HCT116 (cell line): Measurements from ENCODE around the gene PGAP3. TPM values are rescaled to one million over a fixed set of nuclear protein-coding genes. Genes with fewer than 3 reads are reported as not detected.

Experiments used
- ATAC-seq: fragments of 200-7000 bp; cut with Tn5 transposase; 2 replicates; pipeline ENCODE4 v1.9.1; 2020; ENCODE audit warnings: mild to moderate bottlenecking, moderate library complexity
- BruUV-seq: library from RNA; stranded (reverse); fragments of 400-500 nt; replicated peaks from 2 replicates; lab custom pipeline; 2021; lab: Mats Ljungman, UMichigan
- CTCF ChIA-PET: fragments of 300-600 bp; sonication (Branson Sonifier 250); formaldehyde crosslinking; loops from one replicate; lab custom pipeline; 2021; ENCODE audit warnings: antibody characterized with exemption; lab: Charles Lee
- POLR2A ChIA-PET: fragments of 300-600, 350-600 bp; sonication (Branson Sonifier 250); formaldehyde crosslinking; loops from one replicate; lab custom pipeline; 2021; ENCODE audit warnings: antibody characterized with exemption; lab: Charles Lee
- RAD21 ChIA-PET, 2 experiments: fragments of 300-600 bp; sonication (Branson Sonifier 250); formaldehyde crosslinking; loops; one replicate each; lab custom pipeline; 2023; ENCODE audit warnings: low total read pairs in 2 of 2; ENCODE audit not compliant: uncharacterized antibody in 2 of 2, unreplicated experiment in 2 of 2, low non-redundant PET in 1 of 2; lab: Charles Lee
- DNase-seq: peaks from one replicate; pipeline ENCODE4 v3.0.0-alpha.2; 2010; ENCODE audit warnings: low read depth, low spot score
- H2AFZ ChIP-seq: fragments of 200-600 bp; shearing (Covaris generic), sonication (generic); 2 replicates; pipeline ENCODE4 v1.6.1; 2017; ENCODE audit warnings: low read depth, mixed run types, mixed read lengths, antibody characterized with exemption, low read length; ENCODE audit not compliant: poor library complexity, severe bottlenecking
- H3K27ac ChIP-seq: 2 replicates; pipeline ENCODE4 v1.5.1; 2012; ENCODE audit warnings: low read depth, low read length
- H3K27me3 ChIP-seq: fragments of 200-600 bp; sonication (generic); 2 replicates; pipeline ENCODE4 v1.6.1; 2016; ENCODE audit warnings: mixed run types, low read length, mixed read lengths; ENCODE audit not compliant: insufficient read depth
- H3K36me3 ChIP-seq, 2 experiments: fragments of 200-500 bp in 1 of 2; fragments of 200-600 bp in 1 of 2; sonication (Bioruptor generic) in 1 of 2; sonication (generic) in 1 of 2; 2 replicates each; pipeline versions ENCODE4 v1.5.1 to v1.6.1; 2014 to 2016; ENCODE audit warnings: low read length in 2 of 2, inconsistent platforms in 1 of 2, mixed read lengths in 1 of 2, mixed run types in 1 of 2; ENCODE audit not compliant: insufficient read depth in 2 of 2, control insufficient read depth in 1 of 2
- H3K4me1 ChIP-seq, 2 experiments: fragments of 200-600 bp in 1 of 2; sonication (generic) in 1 of 2; 2 replicates each; pipeline versions ENCODE4 v1.5.1 to v1.6.1; 2012 to 2017; ENCODE audit warnings: low read length in 2 of 2, inconsistent platforms in 1 of 2, mild to moderate bottlenecking in 1 of 2, mixed read lengths in 1 of 2, mixed run types in 1 of 2, moderate library complexity in 1 of 2; ENCODE audit not compliant: insufficient read depth in 2 of 2, control insufficient read depth in 1 of 2
- H3K4me2 ChIP-seq: fragments of 200-600 bp; sonication (generic); 2 replicates; pipeline ENCODE4 v1.6.1; 2017; ENCODE audit warnings: mixed run types, low read length, mixed read lengths
- H3K4me3 ChIP-seq, 2 experiments: fragments of 200-600 bp in 1 of 2; sonication (generic) in 1 of 2; replicated peaks in 1 of 2; 2 replicates each; pipeline ENCODE4 v1.5.1; 2011 to 2016; ENCODE audit warnings: low read length in 2 of 2, control low read depth in 1 of 2, low read depth in 1 of 2, mild to moderate bottlenecking in 1 of 2, mixed read lengths in 1 of 2, mixed run types in 1 of 2
- H3K79me2 ChIP-seq: fragments of 200-600 bp; sonication (generic); 2 replicates; pipeline ENCODE4 v1.6.1; 2017; ENCODE audit warnings: mild to moderate bottlenecking, mixed run types, low read length, moderate library complexity, mixed read lengths; ENCODE audit not compliant: insufficient read depth
- H3K9ac ChIP-seq: fragments of 200-600 bp; sonication (generic); 2 replicates; pipeline ENCODE4 v1.6.1; 2016; ENCODE audit warnings: low read length, mixed read lengths
- H3K9me2 ChIP-seq: fragments of 200-600 bp; sonication (generic), shearing (Covaris generic); 2 replicates; pipeline ENCODE4 v1.6.1; 2017; ENCODE audit warnings: mixed run types, mild to moderate bottlenecking, moderate library complexity; ENCODE audit not compliant: insufficient read depth
- H3K9me3 ChIP-seq, 2 experiments: fragments of 200-500 bp in 1 of 2; fragments of 200-600 bp in 1 of 2; sonication (Bioruptor generic) in 1 of 2; sonication (generic) in 1 of 2; 2 replicates each; pipeline ENCODE4 v1.6.1; 2014 to 2017; ENCODE audit warnings: low read length in 2 of 2, mixed read lengths in 2 of 2, inconsistent platforms in 1 of 2, low read depth in 1 of 2, mild to moderate bottlenecking in 1 of 2, mixed run types in 1 of 2, moderate library complexity in 1 of 2; ENCODE audit not compliant: control insufficient read depth in 1 of 2, insufficient read depth in 1 of 2
- H4K20me1 ChIP-seq: fragments of 200-600 bp; sonication (generic), shearing (Covaris generic); 2 replicates; pipeline ENCODE4 v1.6.1; 2017; ENCODE audit warnings: mixed run types, mild to moderate bottlenecking, moderate library complexity; ENCODE audit not compliant: insufficient read depth
- ATF3 ChIP-seq: IDR thresholded peaks from 2 replicates; pipeline ENCODE4 v1.6.1; 2012
- CBX3 ChIP-seq: IDR thresholded peaks from 2 replicates; pipeline ENCODE4 v1.6.1; 2012; ENCODE audit warnings: low read depth
- CEBPB ChIP-seq: IDR thresholded peaks from 2 replicates; pipeline ENCODE4 v1.6.1; 2012; ENCODE audit warnings: low read depth
- CTCF ChIP-seq, 3 experiments: fragments of 200-600 bp in 1 of 3; sonication (generic) in 1 of 3; IDR thresholded peaks in 2 of 3; conservative IDR thresholded peaks in 1 of 3; 2 replicates each; pipeline ENCODE4 v1.5.1; 2012 to 2017; ENCODE audit warnings: low read depth in 2 of 3, low read length in 2 of 3, antibody characterized with exemption in 1 of 3, borderline replicate concordance in 1 of 3, control low read depth in 1 of 3, mild to moderate bottlenecking in 1 of 3, mixed read lengths in 1 of 3, mixed run types in 1 of 3, moderate library complexity in 1 of 3; ENCODE audit not compliant: insufficient read depth in 1 of 3
- EGR1 ChIP-seq: IDR thresholded peaks from 2 replicates; pipeline ENCODE4 v1.6.1; 2012; ENCODE audit warnings: low read depth
- ELF1 ChIP-seq: IDR thresholded peaks from 2 replicates; pipeline ENCODE4 v1.6.1; 2012; ENCODE audit warnings: low read depth, borderline replicate concordance
- EZH2phosphoT487 ChIP-seq: fragments of 200-600 bp; IDR thresholded peaks from 2 replicates; pipeline ENCODE4 v1.6.1; 2018; ENCODE audit warnings: antibody characterized with exemption, borderline replicate concordance
- JUND ChIP-seq: IDR thresholded peaks from 2 replicates; pipeline ENCODE4 v1.6.1; 2012
- POLR2A ChIP-seq: IDR thresholded peaks from 2 replicates; pipeline ENCODE4 v1.7.0; 2011; ENCODE audit warnings: borderline replicate concordance; ENCODE audit not compliant: insufficient read depth, insufficient read length; ENCODE audit errors: extremely low read depth
- POLR2AphosphoS5 ChIP-seq: IDR thresholded peaks from 2 replicates; pipeline ENCODE4 v1.6.1; 2011; ENCODE audit warnings: mild to moderate bottlenecking, low read depth, low read length, moderate library complexity
- RAD21 ChIP-seq: IDR thresholded peaks from 2 replicates; pipeline ENCODE4 v1.6.1; 2012; ENCODE audit warnings: low read depth, mild to moderate bottlenecking
- SP1 ChIP-seq: IDR thresholded peaks from 2 replicates; pipeline ENCODE4 v1.6.1; 2012; ENCODE audit warnings: low read depth
- SRF ChIP-seq: IDR thresholded peaks from 2 replicates; pipeline ENCODE4 v1.6.1; 2012; ENCODE audit warnings: low read depth
- TCF7L2 ChIP-seq: IDR thresholded peaks from 2 replicates; pipeline ENCODE4 v1.7.0; 2011; ENCODE audit warnings: borderline replicate concordance, inconsistent platforms; ENCODE audit not compliant: insufficient read depth, insufficient read length; ENCODE audit errors: extremely low read depth
- ZFX ChIP-seq: fragments of 450-650 bp; IDR thresholded peaks from 2 replicates; pipeline ENCODE4 v1.6.1; 2017
- intact Hi-C: fragments of 100-400 bp; cut with micrococcal nuclease; formaldehyde crosslinking; loops from 2 replicates; pipeline ENCODE4 v1.10.0; 2022
- total RNA-seq: library from RNA; stranded (reverse); gene quantifications from one replicate; pipeline ENCODE4 v1.2.1, GENCODE V29; 2021; ENCODE audit not compliant: unreplicated experiment
- TF ChIP-seq, protein P1 (sequence below): IDR thresholded peaks from 2 replicates; pipeline ENCODE4 v1.6.1; 2011; ENCODE audit warnings: mild to moderate bottlenecking, low read length, moderate library complexity; ENCODE audit not compliant: insufficient replicate concordance; ENCODE audit errors: extremely low read depth
- TF ChIP-seq, protein P2 (sequence below): IDR thresholded peaks from 2 replicates; pipeline ENCODE4 v1.6.1; 2012; ENCODE audit warnings: low read depth

The PGAP3 gene
- total RNA-seq, 1 experiment from 2014 or later = 15.2 TPM

- H3K4me2 ChIP-seq = peak overlapping the region; percentile 79
- H2AFZ ChIP-seq = no peak overlapping the region
- peak overlapping the region; percentile 76 to 88 for H3K4me3 ChIP-seq
- no peaks in the 10 kb centered on the region for H4K20me1 ChIP-seq
- ChIA-PET POLR2A (interaction anchor here (1.7 kb wide), 1 partner anchor 28 kb away, joined by 6 read pairs; no protein-coding TSS in a partner anchor), RAD21 (no interaction called here), CTCF (interaction anchor here (1.0 to 2.2 kb wide), 3 partner anchors 29 to 83 kb away, joined by 3 to 13 read pairs (median 3); partner anchors contain the start of gene MIEN1)
- peaks cover 63% of the 10 kb centered on the region for H3K79me2 ChIP-seq
- TF ChIP-seq CEBPB = no peak
- no peak for TF ChIP-seq JUND
- TF ChIP-seq, protein P1, sequence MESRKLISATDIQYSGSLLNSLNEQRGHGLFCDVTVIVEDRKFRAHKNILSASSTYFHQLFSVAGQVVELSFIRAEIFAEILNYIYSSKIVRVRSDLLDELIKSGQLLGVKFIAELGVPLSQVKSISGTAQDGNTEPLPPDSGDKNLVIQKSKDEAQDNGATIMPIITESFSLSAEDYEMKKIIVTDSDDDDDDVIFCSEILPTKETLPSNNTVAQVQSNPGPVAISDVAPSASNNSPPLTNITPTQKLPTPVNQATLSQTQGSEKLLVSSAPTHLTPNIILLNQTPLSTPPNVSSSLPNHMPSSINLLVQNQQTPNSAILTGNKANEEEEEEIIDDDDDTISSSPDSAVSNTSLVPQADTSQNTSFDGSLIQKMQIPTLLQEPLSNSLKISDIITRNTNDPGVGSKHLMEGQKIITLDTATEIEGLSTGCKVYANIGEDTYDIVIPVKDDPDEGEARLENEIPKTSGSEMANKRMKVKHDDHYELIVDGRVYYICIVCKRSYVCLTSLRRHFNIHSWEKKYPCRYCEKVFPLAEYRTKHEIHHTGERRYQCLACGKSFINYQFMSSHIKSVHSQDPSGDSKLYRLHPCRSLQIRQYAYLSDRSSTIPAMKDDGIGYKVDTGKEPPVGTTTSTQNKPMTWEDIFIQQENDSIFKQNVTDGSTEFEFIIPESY = no peak
- TF ChIP-seq ELF1 = no peak
- no peak for TF ChIP-seq EGR1
- no peak for TF ChIP-seq RAD21
- TF ChIP-seq TCF7L2 = no peak
- TF ChIP-seq POLR2AphosphoS5 = no peak
- no peak for TF ChIP-seq CBX3
- TF ChIP-seq POLR2A = no peak
- no peak for TF ChIP-seq SP1
- TF ChIP-seq, protein P2, sequence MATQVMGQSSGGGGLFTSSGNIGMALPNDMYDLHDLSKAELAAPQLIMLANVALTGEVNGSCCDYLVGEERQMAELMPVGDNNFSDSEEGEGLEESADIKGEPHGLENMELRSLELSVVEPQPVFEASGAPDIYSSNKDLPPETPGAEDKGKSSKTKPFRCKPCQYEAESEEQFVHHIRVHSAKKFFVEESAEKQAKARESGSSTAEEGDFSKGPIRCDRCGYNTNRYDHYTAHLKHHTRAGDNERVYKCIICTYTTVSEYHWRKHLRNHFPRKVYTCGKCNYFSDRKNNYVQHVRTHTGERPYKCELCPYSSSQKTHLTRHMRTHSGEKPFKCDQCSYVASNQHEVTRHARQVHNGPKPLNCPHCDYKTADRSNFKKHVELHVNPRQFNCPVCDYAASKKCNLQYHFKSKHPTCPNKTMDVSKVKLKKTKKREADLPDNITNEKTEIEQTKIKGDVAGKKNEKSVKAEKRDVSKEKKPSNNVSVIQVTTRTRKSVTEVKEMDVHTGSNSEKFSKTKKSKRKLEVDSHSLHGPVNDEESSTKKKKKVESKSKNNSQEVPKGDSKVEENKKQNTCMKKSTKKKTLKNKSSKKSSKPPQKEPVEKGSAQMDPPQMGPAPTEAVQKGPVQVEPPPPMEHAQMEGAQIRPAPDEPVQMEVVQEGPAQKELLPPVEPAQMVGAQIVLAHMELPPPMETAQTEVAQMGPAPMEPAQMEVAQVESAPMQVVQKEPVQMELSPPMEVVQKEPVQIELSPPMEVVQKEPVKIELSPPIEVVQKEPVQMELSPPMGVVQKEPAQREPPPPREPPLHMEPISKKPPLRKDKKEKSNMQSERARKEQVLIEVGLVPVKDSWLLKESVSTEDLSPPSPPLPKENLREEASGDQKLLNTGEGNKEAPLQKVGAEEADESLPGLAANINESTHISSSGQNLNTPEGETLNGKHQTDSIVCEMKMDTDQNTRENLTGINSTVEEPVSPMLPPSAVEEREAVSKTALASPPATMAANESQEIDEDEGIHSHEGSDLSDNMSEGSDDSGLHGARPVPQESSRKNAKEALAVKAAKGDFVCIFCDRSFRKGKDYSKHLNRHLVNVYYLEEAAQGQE = no peak
- no peak for TF ChIP-seq EZH2phosphoT487
- no peak for TF ChIP-seq CTCF (IDR thresholded peaks at IDR 0.05 in 2 of 3, conservative IDR thresholded peaks at IDR 0.05 in 1 of 3; ENCODE audit: borderline replicate concordance in 1 of 3, insufficient read depth in 1 of 3, low read depth in 2 of 3, low read length in 2 of 3)
- no peak for TF ChIP-seq ATF3
- no peak for TF ChIP-seq ZFX
- TF ChIP-seq SRF = no peak
- H3K27ac ChIP-seq = peak overlapping the region; percentile 76; the same call in 1 of the 2 replicates
- intact Hi-C loops = no loop called here
- H3K9me3 ChIP-seq = no peaks in the 10 kb centered on the region
- H3K9ac ChIP-seq = peak overlapping the region; percentile 91
- ATAC-seq (no peak), DNase-seq (no peak)
- H3K36me3 ChIP-seq = no peaks in the 10 kb centered on the region
- TSS peak; percentile 61 for BruUV-seq
- H3K4me1 ChIP-seq = peaks cover 33 to 58% of the 10 kb centered on the region in 2 experiments
- no peaks in the 10 kb centered on the region for H3K27me3 ChIP-seq
- no peaks in the 10 kb centered on the region for H3K9me2 ChIP-seq
These were observed 13.3 kb upstream of the PGAP3 start for GRCh38 chr17:39701012-39701783.
